H4 (cell line): ENCODE results near the gene GRAMD1A. TPM values are rescaled to one million over a fixed set of nuclear protein-coding genes. Genes with fewer than 3 reads are reported as not detected.
"Not testable (repeated sequence)": the region's sequence is repeated elsewhere in the genome, so short reads cannot be mapped to it uniquely, and the experiment has no call there.

ENCODE experiments used
- DNase-seq: peaks from one replicate; pipeline ENCODE4 v3.0.0-alpha.2; 2015; ENCODE audit warnings: low spot score
- total RNA-seq: library from RNA; depleted of rRNA; stranded (reverse); fragments of >200 nt; shearing (Covaris generic); gene quantifications from 2 replicates; pipeline ENCODE4 v1.2.3, GENCODE V29; 2014

The GRAMD1A gene
- total RNA-seq, 1 experiment from 2014 or later = 21.3 TPM

DNA sequence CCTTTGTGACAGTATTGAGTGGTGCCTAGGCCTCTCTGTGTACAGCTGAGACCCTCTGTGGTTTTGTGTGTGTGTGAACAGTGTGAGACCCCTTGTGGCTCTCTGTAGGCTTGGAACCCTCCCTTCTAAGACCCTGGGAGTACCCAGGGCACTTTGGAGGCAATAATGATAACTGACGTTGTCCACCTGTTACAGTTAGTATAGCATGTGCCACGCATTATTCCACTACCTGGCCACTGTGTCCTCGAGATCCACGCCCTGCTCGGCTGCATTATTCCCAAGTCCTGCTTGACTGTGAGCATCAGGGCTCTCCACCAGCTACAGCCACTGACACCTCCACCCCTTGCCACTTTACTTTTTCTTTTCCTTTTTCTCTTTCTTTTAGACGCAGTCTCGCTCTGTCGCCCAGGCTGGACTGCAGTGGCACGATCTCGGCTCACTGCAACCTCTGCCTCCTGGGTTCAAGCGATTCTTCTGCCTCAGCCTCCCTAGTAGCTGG is 2.0 kb downstream of the GRAMD1A start:
- DNase-seq = no peak

DNA sequence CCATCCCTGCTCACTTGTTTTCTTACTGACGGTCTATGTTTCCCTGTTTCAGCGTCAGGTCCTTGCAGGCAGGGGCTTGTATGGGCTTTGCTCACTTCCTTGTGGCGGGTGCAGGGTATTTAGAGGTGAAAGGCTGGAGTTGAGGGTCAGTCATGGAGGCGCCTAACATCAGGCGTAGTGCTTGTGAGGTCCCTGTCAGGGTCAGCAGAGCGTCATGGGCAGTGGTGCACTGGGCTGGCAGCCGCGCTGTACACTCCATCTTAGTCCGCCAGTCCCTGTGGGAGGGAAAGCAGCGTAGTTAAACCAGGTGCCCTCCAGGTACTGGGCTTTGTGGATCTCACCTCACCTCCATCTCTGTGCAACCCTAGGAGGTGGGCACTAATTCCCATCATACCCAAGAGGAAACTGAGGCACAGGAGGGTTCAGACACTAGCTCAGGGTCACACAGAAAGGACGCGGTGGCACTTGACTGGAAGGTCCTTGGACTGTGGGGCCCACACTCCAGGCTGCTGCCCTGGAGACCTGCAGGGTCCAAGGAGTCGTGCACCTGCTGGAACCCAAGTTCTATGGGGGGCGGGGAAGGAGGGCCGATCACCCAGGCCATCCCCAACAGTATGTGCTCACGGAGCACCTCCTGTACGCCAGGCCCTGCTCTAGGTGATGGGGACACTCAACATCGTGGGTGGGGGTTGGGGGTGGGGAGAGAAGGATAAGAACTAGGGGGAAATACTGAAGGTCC is 4.6 kb downstream of the GRAMD1A start:
- no peak for DNase-seq

- no peak for DNase-seq
These were observed 5.3 kb downstream of the GRAMD1A start for GRCh38 chr19:35005256-35005977.

- not testable (repeated sequence) for DNase-seq
These were observed 5.9 kb downstream of the GRAMD1A start for GRCh38 chr19:35006007-35006341.

DNA sequence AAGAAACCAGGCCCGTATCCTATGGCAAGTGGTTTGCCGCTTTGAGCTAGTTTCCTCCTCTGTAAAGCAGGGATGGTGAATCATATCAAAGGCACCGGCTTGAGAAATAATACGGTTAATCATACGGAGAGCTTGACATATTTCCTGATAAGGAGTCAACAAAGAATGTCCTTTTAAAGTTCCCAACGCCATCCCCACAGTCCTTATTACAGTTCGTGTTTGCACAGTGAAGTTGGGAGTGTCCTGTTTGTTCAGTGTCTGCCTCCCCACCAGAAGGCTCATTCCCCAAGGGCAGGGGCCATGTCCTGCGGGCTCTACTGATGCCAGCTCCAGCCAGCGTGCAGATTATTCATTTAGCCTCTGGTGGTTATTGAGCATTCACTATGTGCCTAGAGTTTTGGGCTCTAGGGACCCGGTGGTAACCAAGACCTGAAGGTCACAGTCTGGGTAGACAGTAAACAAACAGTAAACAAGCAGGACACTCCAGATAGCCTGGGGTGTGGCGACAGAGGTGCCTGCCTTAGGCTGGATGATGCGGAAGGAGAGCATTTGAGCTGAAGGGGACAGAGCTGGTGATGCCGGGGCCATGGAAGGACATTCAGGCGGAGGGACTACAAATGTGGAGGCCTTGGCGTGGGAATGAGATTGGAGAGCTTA is 6.3 kb downstream of the GRAMD1A start:
- DNase-seq = no peak

DNA sequence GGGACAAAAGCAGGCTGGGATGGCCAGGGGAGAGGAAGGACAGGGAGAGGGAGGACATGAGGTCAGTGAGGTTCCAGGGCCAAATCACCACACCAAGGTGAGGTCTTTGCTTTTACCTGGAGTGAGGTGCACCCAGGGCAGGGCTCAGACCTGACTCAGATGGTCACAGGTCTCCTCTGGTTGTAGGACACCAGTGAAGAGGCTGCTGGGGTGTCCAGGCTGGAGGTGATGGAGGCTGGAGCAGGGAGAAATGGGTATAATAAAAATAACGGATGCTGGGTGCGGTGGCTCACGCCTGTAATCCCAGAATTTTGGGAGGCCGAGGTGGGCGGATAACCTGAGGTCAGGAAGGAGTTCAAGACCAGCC is 6.9 kb downstream of the GRAMD1A start:
- no peak for DNase-seq

DNA sequence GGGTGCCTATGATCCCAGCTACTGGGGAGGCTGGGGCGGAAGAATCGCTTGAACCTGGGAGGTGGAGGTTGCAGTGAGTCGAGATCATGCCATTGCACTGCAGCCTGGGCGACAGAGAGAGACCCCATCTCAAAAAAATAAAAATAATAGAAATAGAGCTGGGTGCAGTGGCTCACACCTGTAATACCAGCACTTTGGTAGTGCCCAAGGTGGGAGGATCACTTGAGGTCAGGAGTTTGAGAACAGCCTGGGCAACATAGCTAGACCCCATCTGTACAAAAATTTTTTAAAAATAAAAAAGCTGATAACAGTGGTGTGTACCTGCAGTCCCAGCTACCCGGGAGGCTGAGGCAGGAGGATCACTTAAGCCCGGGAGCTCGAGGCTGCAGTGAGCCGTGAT is 7.3 kb downstream of the GRAMD1A start:
- not testable (repeated sequence) for DNase-seq

- DNase-seq = no peak
These were observed 8.8 kb downstream of the GRAMD1A start for GRCh38 chr19:35008891-35009341.

GRCh38 chr19:35009424-35010415 is 9.6 kb downstream of the GRAMD1A start:
- no peak for DNase-seq

DNA sequence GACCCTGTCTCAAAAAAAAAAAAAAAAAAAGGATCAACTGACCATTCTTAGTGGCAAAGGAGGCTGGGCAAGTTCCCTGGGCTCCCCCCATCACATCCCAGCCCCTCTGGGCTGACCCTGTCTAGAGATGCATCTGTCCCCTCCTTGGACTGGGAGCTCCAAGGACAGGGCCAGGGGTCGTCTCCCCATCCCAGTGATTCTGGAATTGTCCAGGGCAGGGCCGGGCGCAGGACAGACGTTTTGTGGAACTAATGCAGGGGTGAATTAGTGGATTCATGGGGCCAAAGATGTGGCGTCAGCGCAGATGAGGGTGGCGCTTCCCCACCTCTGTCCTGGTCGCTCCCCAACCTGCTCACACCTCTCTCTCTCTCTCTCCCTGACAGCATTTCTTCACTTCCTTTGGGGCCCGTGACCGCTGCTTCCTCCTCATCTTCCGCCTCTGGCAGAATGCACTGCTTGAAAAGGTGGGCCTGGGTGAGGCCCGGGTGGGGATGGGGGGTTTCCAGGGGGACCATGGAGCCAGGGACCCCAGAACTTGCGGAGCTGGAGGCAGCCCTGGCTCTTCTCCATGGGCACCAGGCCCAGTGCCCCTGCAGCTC is 11.1 kb downstream of the GRAMD1A start:
- no peak for DNase-seq

DNA sequence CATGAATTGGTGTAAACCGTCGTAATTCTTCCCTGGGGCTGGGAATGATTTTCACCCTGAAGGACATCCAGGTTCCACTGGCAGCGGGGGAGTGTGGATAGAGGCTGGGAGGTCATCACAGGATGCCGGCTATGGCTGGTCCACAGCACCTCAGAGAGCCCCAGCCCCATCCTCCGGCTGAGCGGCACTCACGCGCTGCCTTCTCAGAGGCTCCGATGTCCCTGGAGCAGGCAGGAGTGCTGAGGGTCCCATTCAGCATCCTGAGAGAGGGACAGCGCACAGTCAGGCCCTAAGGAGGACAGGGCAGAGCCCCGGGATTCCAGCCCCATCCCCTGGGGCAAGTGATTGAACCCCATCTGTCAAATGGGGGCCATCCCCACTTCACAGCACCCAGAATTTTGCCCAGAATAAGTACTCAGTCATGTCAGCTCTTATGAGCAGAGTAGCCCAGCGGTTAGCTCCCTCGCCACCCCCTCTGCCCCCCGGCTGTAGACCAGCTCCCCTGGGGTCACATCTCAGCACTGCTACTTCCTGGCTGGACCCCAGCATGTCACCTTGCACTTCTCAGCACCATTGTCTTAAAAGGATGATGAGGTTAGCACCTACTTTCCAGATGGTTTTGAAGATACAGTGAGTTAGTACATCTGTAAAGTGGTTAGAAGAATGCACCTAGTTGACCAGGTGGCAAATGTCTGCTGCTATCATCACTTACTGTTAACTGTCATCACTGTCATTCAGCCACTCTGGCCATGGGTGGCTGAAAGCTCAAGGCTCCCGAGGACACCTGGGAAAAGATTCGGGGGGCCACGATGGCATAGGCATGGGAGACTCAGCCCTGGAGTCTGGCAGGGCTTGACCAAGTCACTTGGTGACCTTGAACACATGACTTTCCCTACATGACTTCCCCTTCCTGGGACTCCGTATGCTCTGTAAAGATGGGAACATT is 11.9 kb downstream of the GRAMD1A start:
- DNase-seq = no peak

DNA sequence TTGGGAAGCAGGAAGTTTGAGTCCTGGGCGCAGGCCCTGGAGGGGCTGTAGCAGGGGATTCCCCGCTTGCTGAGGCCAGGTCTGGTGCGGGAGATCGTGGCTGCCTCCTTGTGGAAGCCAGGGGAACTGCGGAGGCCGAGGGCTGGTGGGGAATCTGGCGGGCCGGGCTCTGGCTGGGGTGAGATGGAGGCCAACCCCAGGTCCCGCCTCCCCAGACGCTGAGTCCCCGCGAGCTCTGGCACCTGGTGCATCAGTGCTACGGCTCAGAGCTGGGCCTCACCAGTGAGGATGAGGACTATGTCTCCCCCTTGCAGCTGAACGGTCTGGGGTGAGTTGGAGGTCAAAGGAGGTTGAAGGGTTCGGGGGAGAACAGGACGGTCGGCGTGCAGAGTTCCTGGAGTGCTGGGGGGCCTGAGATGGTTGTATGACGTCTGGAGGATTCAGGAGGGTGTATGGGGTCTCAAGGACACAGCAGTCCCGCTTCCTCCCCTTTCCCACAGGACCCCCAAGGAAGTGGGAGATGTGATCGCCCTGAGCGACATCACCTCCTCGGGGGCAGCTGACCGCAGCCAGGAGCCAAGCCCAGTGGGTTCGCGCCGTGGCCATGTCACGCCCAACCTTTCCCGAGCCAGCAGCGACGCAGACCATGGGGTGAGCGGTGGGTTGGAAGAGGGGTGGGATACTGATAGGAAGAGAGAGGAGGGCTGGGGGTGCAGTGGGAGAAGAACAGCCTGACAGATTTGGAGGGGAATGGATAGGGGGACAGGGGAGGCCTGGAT is 13.1 kb downstream of the GRAMD1A start:
- peak; percentile 58 for DNase-seq

DNA sequence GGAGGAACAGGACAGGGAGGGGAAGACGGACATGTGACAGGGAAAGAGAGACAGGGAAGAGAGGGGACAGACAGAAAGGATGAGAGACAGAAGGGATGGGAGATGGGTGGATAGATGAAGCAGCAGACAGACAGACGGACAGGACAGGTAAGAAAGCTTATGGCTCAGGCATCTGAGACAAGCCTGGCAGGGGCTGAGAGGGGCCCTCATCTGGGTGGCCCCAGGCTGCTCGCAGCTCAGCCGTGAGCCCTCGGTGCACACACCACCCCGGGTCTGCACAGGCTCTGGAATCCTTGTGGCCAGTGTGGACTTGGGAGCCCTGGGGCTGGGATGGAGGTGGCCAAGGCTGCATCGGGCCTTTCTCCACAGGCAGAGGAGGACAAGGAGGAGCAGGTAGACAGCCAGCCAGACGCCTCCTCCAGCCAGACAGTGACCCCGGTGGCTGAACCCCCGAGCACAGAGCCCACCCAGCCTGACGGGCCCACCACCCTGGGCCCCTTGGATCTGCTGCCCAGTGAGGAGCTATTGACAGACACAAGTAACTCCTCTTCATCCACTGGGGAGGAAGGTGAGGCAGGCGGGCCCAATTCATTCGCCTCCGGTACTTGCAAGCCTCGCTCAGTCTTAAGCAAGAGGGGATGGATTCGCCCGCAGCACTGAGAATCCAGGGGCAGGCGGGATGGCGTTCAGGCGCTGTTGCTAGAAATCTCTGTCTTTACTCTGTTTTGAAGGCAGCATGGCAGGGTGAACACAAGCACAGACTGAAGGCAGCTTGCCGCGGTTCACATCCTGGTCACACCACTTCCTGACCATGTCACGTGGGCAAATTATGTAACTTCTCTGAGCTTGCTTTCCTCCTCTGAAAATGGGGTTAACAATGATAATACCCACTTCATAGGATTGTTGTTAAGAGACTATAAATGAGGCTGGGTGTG is 14.0 kb downstream of the GRAMD1A start:
- DNase-seq = no peak

GRCh38 chr19:35014774-35015173 is 14.7 kb downstream of the GRAMD1A start:
- not testable (repeated sequence) for DNase-seq

- no peak for DNase-seq
These were observed 15.3 kb downstream of the GRAMD1A start for GRCh38 chr19:35015270-35015953.

- DNase-seq = no peak
These were observed 15.8 kb downstream of the GRAMD1A start for GRCh38 chr19:35015954-35016351.

GRCh38 chr19:35017507-35017906 is 17.4 kb downstream of the GRAMD1A start:
- DNase-seq = no peak
